B cell (primary cell): Measurements from ENCODE around the gene KLHL17. TPM values are rescaled to one million over a fixed set of nuclear protein-coding genes. Genes with fewer than 3 reads are reported as not detected.
A peak's percentile ranks its signal among the peaks of the same experiment; 100 is the strongest.

Source experiments
- ATAC-seq: fragments of 200-7000 bp; cut with Tn5 transposase; one replicate; pipeline ENCODE4 v1.10.0; 2021; ENCODE audit warnings: low read depth, mild to moderate bottlenecking, moderate number of reproducible peaks, moderate library complexity
- CTCF ChIA-PET: fragments of 350-600 bp; sonication (Branson Sonifier 250); formaldehyde crosslinking; loops from one replicate; lab custom pipeline; 2021; ENCODE audit warnings: antibody characterized with exemption, inconsistent platforms; lab: Charles Lee
- POLR2A ChIA-PET: fragments of 350-600 bp; sonication (Branson Sonifier 250); formaldehyde crosslinking; loops from one replicate; lab custom pipeline; 2021; ENCODE audit warnings: antibody characterized with exemption; lab: Charles Lee
- DNase-seq: peaks from one replicate; pipeline ENCODE4 v3.0.0; 2013
- H2AFZ ChIP-seq: 2 replicates; pipeline ENCODE4 v1.6.1; 2012; ENCODE audit warnings: mild to moderate bottlenecking, low read depth, low read length; ENCODE audit not compliant: insufficient read depth, poor library complexity, severe bottlenecking
- H3K27ac ChIP-seq, 2 donors: 1 replicate in 1 of 2; 2 replicates in 1 of 2; pipeline ENCODE4 v1.5.1; 2012 to 2013; ENCODE audit warnings: low read length in 2 of 2, mild to moderate bottlenecking in 2 of 2, moderate library complexity in 1 of 2
- H3K27me3 ChIP-seq, 4 experiments: fragments of 200-600 bp in 1 of 4; sonication (generic) in 1 of 4; replicated peaks in 1 of 4; 1 replicate in 2 of 4; 2 replicates in 2 of 4; pipeline versions ENCODE4 v1.6.1 to v1.7.0; 2013 to 2016; ENCODE audit warnings: low read length in 3 of 4, mild to moderate bottlenecking in 2 of 4, mixed read lengths in 1 of 4, moderate library complexity in 1 of 4; ENCODE audit not compliant: insufficient read depth in 4 of 4, control insufficient read depth in 3 of 4; ENCODE audit errors: control extremely low read depth in 1 of 4
- H3K36me3 ChIP-seq, 2 experiments: replicated peaks in 1 of 2; 1 replicate in 1 of 2; 2 replicates in 1 of 2; pipeline versions ENCODE4 v1.6.1 to v1.7.1; 2013; ENCODE audit warnings: low read length in 1 of 2; ENCODE audit not compliant: insufficient read depth in 2 of 2, control insufficient read depth in 1 of 2; ENCODE audit errors: control extremely low read depth in 1 of 2, extremely low read depth in 1 of 2
- H3K4me1 ChIP-seq, 2 donors: fragments of 200-600 bp in 1 of 2; sonication (generic) in 1 of 2; 1 replicate in 1 of 2; 2 replicates in 1 of 2; pipeline versions ENCODE4 v1.5.1 to v1.6.1; 2013 to 2017; ENCODE audit warnings: low read length in 2 of 2; ENCODE audit not compliant: control insufficient read depth in 2 of 2, insufficient read depth in 2 of 2
- H3K4me2 ChIP-seq: replicated peaks from 2 replicates; pipeline ENCODE3; 2012; ENCODE audit warnings: mild to moderate bottlenecking, low read depth, low read length; ENCODE audit not compliant: poor library complexity, severe bottlenecking
- H3K4me3 ChIP-seq, 5 experiments: fragments of 200-600 bp in 1 of 5; sonication (generic) in 1 of 5; 1 replicate in 3 of 5; 2 replicates in 2 of 5; pipeline versions ENCODE4 v1.5.1 to v1.7.0; 2011 to 2016; ENCODE audit warnings: low read length in 4 of 5, mild to moderate bottlenecking in 4 of 5, low read depth in 2 of 5, control low read depth in 1 of 5, moderate library complexity in 1 of 5; ENCODE audit not compliant: insufficient read depth in 1 of 5; ENCODE audit errors: control extremely low read depth in 1 of 5, extremely low read depth in 1 of 5
- H3K79me2 ChIP-seq: fragments of 200-600 bp; sonication (generic); one replicate; pipeline ENCODE4 v1.6.0; 2016; ENCODE audit warnings: low read length; ENCODE audit not compliant: control insufficient read depth, insufficient read depth
- H3K9ac ChIP-seq: fragments of 200-600 bp; sonication (generic); 2 replicates; pipeline ENCODE4 v1.6.1; 2017; ENCODE audit warnings: mild to moderate bottlenecking, low read length, moderate library complexity
- H3K9me3 ChIP-seq, 3 donors: one replicate each; pipeline versions ENCODE4 v1.6.1 to v1.7.1; 2013; ENCODE audit warnings: low read length in 2 of 3; ENCODE audit not compliant: control insufficient read depth in 2 of 3, insufficient read depth in 1 of 3; ENCODE audit errors: control extremely low read depth in 1 of 3
- H4K20me1 ChIP-seq: 2 replicates; pipeline ENCODE4 v1.6.0; 2012; ENCODE audit warnings: mild to moderate bottlenecking, low read length; ENCODE audit not compliant: insufficient read depth, control insufficient read depth, poor library complexity, severe bottlenecking
- H3K27ac Mint-ChIP-seq: one replicate; pipeline ENCODE4 v1.8.0; 2021; ENCODE audit warnings: mixed read lengths
- H3K27me3 Mint-ChIP-seq: one replicate; pipeline ENCODE4 v1.8.0; 2021; ENCODE audit warnings: mixed read lengths
- H3K4me1 Mint-ChIP-seq: one replicate; pipeline ENCODE4 v1.8.0; 2021; ENCODE audit warnings: mixed read lengths
- H3K4me3 Mint-ChIP-seq: one replicate; pipeline ENCODE4 v1.8.0; 2021; ENCODE audit warnings: mixed read lengths
- H3K9me3 Mint-ChIP-seq: one replicate; pipeline ENCODE4 v1.8.0; 2022; ENCODE audit warnings: mixed read lengths; ENCODE audit not compliant: insufficient read depth
- CTCF ChIP-seq: fragments of 200-600 bp; IDR thresholded peaks from one replicate; pipeline ENCODE4 v1.8.0; 2022; ENCODE audit warnings: antibody characterized with exemption, mild to moderate bottlenecking
- EZH2 ChIP-seq: IDR thresholded peaks from 2 replicates; pipeline ENCODE4 v1.6.1; 2012; ENCODE audit warnings: borderline replicate concordance, low read depth, mild to moderate bottlenecking, moderate library complexity, low read length; ENCODE audit not compliant: insufficient read depth, poor library complexity, severe bottlenecking
- WGBS: methylation state at CpG from one replicate; pipeline ENCODE4 v1.1.5; 2013; ENCODE audit warnings: missing lambda C conversion rate; ENCODE audit not compliant: insufficient coverage; 5-methylcytosine and 5-hydroxymethylcytosine counted together
- intact Hi-C: fragments of 100-400 bp; cut with micrococcal nuclease; formaldehyde crosslinking; loops from one replicate; pipeline ENCODE4 v1.10.0; 2022
- polyA plus RNA-seq: library from polyadenylated mRNA; depleted of rRNA; stranded (reverse); fragments of >200 nt; gene quantifications from 2 replicates; pipeline ENCODE4 v1.2.3, GENCODE V29; 2012
- total RNA-seq, 2 donors: library from RNA; stranded (reverse); fragments of 120-200 nt in 1 of 2; gene quantifications; 1 replicate in 1 of 2; 2 replicates in 1 of 2; pipeline versions ENCODE4 v1.2.3 to v1.2.4, GENCODE V29; 2013 to 2022

The KLHL17 gene
- total and polyA plus RNA-seq, 2 donors (not counting 1 experiment from before 2014, with no cell fraction given): 30.1 to 57.5 TPM

- no peak overlapping the region for H3K4me2 ChIP-seq
- Mint-ChIP-seq H3K4me1 (peaks cover 6% of the 10 kb centered on the region), H3K27me3 (peaks cover 5% of the 10 kb centered on the region), H3K27ac (peak overlapping the region; percentile 46), H3K9me3 (no peaks in the 10 kb centered on the region), H3K4me3 (peak overlapping the region; percentile 49)
- H3K4me3 ChIP-seq: no peak overlapping the region
- ATAC-seq: no peak
- no peak for DNase-seq
- WGBS: 94% methylated on average over 43 of the region's 47 CpGs
- peaks cover 0 to 15% (median 5%) of the 10 kb centered on the region in 4 experiments for H3K27me3 ChIP-seq
- no peak for TF ChIP-seq EZH2
- no peak for TF ChIP-seq CTCF
- peaks cover 1% of the 10 kb centered on the region for H4K20me1 ChIP-seq
- ChIA-PET CTCF (no interaction called here), POLR2A (no interaction called here)
- no peak overlapping the region for H2AFZ ChIP-seq
- H3K4me1 ChIP-seq: peaks cover 22 to 30% of the 10 kb centered on the region in 2 donors
- no peaks in the 10 kb centered on the region for H3K9me3 ChIP-seq
- H3K79me2 ChIP-seq: peaks cover 1% of the 10 kb centered on the region
- no peak overlapping the region for H3K27ac ChIP-seq
- H3K9ac ChIP-seq: no peak overlapping the region
- intact Hi-C loops: no loop called here
- H3K36me3 ChIP-seq: no peaks in the 10 kb centered on the region
Measured at GRCh38 chr1:963746-964525, 3.6 kb downstream of the KLHL17 start.
